GM18867 (cell line): ENCODE results near the gene S100A6.
A peak's percentile ranks its signal among the peaks of the same experiment; 100 is the strongest.
"Not testable (repeated sequence)": the region's sequence is repeated elsewhere in the genome, so short reads cannot be mapped to it uniquely, and the experiment has no call there.

Experiments
- ATAC-seq: cut with Tn5 transposase; IDR thresholded peaks from one replicate; pipeline ENCODE4 v1.9.1; 2021; ENCODE audit warnings: mild to moderate bottlenecking, moderate library complexity; ENCODE audit not compliant: unreplicated experiment

The S100A6 gene

DNA sequence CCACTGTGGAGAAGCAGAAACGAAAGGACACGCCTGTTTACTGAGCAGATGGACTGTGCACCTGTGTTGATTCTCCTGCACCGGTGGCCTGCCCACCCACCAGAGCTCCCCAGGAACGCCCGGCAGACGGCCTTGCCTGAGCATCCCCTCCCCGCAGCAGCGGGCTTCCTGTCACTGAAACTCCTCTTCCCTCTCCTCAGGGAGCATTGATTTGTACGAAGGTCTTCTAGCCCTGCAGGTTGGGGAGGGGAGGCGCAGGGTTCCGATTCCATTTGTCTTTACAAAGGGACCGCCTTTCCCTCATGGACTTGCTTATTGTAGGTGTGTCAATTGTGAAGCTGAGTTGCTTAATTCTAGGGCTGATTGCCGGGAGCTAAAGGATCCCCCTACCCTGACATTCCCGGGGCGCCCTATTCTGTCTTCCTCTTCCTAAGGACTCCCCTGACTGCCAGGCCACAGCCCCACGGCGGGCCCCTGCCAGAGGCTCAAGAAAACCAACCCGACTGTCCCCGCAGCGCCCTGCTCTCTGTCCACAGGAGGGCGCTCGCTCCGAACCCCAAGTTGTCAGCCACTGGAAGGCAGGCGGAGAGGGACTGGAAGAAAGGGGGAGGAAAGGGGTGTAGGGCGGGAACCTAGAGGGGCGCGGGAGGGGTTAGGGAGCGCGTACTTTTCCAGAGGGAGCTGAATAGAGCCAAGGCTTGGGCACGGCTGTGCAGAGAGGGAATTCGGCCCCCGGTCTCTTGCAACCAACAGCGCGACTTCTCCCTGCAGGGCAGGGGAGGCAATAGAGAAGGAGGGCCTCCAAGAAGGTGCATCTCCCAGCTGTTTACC lies 2.8 kb downstream of the S100A6 start:
- ATAC-seq: no peak

DNA sequence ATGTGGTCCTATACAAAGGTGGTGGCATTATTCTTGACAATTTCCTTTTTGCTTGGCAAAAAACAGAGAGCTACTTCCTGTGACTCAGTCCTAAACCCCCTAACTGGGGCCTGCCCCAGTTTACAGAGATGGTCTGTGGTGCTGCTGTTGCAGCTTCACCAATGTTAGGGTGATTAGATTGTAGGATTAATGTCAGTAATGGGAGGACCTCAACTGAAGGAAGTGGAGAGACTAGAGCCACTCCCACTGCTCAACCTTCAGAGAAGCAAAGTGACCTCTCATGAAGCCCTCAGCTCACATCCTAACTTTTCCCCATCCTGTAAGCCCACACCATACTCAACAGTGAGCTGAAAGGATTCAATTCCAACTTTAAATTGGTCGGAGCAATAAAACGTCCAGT lies 3.6 kb downstream of the S100A6 start:
- ATAC-seq: no peak

DNA sequence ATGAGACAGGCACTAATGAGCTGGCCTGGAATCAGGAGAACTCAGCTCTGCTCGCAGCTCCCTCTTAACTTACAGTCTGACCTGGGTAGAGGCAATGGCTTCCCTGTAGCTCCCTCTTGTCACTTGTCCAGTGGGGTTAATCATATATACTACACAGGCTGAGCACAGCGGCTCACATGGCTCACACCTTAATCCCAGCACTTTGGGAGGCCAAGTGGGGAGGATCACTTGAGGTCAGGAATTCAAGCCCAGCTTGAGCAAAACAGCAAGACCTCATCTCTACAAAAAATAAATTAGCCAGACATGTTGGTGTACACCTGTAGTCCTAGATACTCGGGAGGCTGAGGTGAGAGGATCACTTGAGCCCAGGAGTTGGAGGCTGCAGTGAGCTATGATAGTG lies 4.2 kb downstream of the S100A6 start:
- ATAC-seq: no peak

DNA sequence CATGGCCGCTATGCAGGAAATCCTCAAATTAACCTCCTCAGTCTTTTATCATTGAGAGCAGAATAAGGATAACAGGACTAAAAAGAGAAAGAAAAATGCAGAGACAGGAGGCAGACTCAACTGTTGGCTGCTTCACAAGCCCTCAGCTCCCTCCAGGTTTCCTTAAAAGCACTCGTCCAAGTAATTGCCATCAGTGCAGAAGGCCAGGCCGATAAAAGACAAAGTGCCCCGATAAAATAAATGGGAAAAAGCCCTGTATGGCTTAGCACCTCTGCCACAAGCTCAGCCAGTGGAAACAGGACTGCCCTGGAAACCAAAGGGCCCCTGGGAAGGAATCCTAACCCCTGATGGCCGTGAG lies 8.1 kb downstream of the S100A6 start:
- ATAC-seq: no peak

DNA sequence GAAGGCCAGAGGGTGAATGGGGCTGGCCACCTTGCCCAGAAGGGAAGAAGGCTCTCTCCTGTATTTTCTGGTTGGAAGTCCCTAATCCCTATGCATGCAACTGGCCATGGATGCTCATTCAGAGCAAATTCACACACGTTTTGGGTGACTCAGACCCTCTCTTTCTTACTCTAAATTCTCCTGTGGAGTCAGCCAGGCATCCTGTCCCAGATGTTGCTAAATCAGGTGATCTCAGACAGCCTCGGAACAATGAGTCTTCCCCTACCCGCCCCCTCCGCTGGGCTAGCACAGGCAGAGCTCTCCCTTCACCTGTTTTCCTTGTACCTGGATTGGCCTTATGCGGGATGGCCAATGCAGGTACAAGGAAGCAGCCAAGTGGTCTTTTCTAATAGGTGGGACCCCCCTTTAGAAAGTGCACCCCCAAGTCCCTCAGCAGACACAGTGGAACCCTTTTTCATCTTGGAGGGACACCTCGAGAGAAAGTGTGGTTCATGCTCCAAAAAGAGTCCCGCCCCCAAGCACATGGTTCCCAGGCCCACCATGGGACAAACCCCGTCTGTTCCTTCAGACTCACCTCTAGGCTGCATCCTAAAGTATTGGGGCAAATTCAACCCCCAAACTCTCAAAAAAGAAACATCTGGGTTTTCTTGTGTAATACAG lies 8.6 kb downstream of the S100A6 start:
- no peak for ATAC-seq

DNA sequence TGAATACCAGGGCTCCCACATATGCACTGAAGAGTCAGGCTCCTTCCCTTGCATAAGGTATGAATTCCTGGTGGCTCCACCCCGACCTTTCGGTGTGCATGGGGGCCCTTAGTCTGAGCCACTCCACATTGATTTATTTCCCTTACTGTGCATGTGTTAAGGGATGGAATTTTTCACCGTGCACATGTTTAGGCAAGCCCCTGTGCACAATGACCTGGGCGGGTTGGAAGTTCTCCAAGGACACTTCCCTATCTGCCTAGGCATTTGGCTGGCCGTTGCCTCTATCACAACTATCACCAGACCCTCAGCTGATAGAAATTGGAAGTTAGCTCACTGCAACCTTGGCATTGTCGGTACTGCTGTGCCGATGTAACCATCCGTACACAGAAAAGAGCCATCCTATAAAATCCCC lies 9.7 kb downstream of the S100A6 start:
- ATAC-seq: no peak

DNA sequence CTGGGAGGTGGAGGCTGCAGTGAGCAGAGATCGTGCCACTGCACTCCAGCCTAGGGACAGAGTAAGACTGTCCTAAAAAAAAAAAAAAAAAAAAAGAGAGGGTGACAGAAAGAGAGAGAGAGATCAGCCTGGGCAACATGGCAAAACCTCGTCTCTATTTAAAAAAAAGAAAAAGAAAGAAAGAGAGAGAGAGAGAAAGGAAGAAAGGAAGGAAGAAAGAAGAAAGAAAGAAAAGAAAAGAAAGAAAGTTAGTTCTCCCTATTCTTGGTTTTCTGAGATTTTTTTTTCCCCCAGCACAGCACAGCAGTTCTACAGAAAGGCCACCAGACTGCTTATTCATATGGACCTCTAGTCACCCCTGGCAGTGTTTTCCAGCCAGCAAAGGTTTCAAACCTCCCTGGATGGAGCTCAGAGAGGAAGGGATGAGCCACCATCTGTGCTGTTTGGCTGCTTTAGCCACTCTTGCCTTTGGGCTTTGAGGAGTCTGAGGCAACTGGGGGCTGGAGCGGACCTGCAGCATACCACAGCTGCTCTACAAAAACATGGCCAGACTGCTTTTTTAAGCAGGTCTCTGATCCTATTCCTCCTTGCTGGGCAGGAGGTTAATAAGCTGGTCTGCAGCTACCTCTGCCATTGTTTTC lies 10.6 kb downstream of the S100A6 start:
- ATAC-seq: no peak

DNA sequence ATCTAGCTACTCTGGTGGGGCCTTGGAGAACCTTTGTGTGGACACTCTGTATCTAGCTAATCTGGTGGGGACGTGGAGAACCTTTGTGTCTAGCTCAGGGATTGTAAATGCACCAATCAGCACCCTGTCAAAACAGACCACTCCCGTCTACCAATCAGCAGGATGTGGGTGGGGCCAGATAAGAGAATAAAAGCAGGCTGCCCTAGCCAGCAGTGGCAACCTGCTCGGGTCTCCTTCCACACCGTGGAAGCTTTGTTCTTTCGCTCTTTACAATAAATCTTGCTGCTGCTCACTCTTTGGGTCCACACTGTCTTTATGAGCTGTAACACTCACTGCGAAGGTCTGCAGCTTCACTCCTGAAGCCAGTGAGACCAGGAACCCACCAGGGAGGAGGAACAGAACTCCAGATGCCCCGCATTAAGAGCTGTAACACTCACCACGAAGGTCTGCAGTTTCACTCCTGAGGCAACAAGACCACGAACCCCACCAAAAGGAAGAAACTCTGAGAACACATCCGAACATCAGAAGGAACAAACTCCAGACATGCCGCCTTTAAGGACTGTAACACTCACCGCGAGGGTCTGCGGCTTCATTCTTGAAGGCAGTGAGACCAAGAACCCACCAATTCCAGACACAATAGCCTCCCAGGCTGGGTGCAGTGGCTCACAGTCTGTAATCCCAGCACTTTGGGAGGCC lies 13.3 kb downstream of the S100A6 start:
- not testable (repeated sequence) for ATAC-seq

DNA sequence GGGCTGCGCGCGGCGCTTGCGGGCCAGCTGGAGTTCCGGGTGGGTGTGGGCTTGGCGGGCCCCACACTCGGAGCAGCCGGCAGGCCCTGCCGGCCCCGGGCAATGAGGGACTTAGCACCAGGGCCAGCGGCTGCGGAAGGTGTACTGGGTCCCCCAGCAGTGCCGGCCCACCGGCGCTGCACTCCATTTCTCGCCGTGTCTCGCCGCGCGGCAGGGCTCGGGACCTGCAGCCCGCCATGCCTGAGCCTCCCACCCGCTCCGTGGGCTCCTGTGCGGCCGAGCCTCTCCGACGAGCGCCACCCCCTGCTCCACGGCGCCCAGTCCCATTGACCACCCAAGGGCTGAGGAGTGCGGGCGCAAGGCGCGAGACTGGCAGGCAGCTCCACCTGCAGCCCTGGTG lies 14.0 kb downstream of the S100A6 start:
- not testable (repeated sequence) for ATAC-seq

DNA sequence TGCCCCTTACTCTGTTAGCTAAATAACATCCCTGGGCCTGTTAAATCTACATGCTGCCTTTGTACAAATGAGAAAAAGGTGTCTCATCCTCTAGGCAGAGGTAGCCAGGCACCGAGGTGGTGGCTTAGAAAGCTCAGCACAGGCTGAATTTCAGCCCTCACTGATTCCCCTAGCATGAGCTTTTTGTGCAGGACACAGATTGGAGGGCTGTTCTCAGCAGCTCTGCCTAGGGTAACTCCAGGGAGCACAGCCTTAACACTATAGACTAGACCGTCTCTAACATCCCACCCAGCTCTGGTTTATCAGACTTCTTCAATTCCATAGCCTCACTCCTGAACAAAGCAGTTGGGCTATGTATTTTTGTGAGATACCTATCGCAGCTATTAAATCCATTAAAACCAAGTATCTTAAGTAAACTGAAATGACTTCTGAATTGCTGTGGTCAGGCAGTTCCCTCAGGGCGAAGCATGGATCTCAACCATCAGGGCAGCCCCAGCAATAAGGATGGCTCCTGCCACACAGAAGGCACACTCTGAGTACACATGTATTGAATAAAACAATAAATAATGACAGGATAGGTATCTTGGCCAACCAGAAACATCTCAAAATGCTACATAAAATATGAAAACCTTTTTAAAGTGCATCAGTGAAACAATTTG lies 14.8 kb downstream of the S100A6 start:
- ATAC-seq: no peak

DNA sequence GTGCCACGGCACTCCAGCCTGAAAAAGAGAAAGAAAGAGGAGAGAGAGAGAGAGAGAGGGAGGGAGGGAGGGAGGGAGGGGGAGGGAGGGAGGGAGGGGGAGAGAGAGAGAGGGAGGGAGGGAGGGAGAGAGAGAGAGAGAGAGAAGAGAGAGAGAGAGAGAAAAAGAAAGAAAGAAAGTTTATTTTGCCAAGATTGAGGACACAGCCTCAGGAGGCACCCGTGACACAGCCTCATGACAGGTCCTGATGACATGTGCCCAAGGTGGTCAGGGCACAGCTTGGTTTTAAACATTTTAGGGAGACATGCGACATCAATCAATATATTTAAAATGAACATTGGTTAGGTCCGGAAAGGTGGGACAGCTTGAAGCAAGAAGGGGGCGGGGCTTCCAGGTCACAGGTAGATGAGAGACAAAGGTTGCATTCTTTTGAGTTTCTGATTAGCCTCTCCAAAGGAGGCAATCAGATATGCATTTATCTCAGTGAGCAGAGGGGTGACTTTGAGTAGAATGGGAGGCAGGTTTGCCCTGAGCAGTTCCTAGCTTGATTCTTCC lies 15.6 kb downstream of the S100A6 start:
- not testable (repeated sequence) for ATAC-seq

DNA sequence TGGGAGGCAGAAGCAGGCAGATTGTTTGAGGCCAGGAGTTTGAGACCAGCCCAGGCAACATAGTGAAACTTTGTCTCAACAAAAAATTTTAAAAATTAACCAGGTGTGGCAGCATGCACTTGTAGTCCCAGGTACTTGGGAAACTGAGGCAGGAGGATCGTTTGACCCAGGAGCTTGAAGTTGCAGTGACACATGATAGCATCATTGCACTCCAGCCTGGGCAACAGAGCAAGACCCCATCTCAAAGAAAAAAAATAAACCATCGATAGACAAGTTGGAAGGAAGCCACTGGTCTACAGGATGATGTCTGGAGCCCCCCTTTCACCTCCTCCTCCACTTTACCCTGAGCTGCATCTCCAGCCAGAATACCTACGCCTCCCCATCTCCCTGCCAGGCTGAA lies 16.5 kb downstream of the S100A6 start:
- no peak for ATAC-seq

DNA sequence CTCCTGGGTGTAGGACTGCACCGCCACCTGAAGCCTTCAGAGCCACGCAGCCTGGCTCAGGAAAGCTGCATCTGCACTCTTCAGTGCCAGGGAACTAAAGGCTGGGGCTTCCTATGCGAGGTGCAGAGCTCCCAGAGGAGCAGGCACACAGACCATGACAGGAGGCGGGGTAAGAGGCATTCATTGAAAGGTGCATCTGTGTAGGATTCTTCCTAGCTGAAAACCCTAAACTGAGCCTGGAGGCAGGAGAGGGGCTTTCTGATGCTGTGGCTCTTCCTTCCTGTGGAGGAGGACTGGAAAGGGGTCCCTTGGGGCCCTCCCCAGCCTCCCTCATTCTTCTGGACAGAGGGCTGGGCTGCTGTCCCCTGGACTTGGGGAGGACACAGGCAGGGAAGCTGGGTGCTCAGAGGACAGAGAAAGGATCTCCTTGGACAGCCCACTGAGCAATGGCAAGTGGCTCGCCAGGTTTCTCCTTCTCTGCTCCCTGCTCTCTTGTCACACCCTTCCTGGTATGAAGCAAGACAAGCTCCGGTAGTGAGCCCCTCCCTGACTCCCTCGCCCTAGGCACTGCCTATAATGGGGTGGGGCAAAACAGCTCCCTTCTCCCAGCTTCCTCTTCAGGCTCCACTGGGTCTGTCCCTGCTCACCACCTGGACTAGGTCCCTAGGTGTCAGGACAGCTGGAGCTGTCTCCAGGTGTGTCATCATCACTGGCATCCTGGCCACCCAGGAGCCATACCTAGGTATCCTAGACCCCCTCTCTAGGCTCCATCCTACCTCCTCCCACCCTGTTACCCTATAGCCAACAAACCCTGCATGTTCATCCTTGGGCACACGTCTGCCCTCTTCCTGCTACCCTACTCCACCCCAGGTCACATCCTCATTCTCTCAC lies 20.0 kb downstream of the S100A6 start:
- ATAC-seq: no peak

DNA sequence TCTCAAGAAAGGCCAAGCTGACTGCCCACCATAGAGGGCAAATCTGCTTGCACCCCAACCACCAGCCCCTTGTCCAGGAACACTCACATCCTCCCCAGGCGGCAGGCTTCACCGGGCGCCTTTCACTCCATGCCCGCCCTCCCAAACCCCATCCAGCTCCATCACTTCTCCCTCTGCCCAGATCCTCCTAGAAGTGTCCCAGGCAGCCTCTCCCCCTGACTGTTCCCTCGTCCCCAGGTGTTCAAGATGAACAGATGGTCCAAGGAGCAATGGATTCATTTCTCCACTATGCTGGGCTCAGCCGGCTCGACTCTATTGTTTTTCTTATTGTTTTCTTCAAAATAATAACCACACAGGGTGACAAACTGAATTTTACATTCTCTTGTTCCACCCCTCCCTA lies 22.1 kb downstream of the S100A6 start:
- no peak for ATAC-seq

DNA sequence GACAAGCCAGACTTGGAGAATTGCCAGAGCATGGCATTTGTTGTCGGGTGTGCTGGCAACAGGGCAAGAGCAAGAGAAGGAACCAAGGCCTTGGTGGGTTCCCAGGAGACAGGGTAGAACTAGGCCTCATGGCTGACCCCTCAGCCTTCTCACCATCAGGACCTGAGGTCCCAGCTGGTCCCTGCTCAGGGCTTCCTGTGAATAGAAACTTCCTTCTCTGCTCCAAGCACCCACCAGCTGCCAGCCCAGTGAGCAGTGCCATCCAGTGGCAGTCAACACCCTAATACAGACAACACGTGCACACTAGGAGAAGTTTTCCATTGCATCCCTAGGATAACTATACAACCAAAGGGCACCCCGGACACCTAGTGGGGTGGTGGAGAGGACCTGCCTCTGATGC lies 22.8 kb downstream of the S100A6 start:
- no peak for ATAC-seq

DNA sequence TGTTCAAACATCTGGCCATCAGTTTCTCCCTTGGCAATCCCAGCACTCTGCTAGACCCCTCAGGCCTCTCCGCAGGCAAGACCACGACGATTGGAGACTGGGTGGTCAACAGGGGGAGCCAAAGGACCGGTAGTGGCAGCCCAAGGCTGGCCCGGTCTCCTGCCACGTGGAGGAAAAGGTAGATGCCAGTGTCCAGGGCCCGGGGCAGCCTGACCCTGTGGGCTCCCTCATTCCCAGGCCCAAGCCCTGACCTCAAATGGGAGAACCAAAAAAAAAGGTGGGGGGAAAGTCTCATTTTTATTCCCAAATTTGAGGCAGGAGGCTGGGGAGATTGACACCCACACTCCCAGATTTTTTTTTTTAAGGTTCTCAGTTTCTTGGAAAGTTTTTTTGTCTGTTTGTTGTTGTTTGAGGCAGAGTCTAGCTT lies 24.8 kb downstream of the S100A6 start:
- peak; percentile 73 for ATAC-seq

DNA sequence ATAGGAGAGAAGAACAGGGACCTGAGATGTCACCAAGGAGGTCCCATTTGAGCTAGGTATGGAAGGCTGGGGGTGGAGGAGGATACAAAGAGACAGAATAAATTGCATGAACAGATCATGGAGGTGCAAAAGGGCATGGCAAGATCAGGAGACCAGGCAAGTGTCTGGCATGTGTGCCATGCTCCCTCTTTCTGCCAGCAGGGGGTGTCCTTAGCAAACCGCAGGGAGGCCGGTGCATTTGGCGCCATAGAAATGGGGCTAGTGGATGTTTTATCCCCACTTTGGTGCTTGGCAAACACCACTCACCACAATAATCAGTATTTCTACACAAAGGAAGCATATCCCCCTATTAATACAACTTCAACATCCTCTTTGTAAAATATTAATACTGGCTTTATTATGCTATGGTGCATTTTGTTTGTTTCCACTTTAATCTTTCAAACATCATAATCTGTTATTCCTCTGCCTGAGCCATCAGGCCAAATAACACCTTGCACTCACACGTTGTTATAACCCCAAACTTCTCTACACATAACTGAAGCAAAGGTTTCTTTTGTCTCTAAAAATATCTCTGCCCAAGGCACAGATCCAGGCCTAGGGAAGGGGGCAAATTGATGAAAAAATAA lies 25.9 kb downstream of the S100A6 start:
- no peak for ATAC-seq

DNA sequence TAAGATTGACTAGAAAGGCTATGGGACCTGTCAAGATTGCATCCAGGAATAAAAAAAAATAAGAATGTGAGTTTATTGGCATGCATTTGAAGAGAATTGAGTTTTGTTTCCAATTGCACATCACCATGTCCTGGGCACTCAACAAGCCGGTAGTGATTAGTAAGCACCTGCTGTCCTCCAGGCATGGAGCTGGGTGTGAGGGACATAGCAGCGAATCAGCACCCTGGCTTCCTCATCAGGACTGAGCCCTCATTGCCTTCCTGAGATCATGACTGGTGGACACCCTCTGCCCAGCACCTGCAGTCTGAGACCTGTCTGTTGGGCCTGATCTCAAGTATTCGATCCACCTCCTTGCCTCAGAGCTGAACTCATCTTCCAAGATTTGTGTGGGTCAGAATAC lies 26.8 kb downstream of the S100A6 start:
- no peak for ATAC-seq

DNA sequence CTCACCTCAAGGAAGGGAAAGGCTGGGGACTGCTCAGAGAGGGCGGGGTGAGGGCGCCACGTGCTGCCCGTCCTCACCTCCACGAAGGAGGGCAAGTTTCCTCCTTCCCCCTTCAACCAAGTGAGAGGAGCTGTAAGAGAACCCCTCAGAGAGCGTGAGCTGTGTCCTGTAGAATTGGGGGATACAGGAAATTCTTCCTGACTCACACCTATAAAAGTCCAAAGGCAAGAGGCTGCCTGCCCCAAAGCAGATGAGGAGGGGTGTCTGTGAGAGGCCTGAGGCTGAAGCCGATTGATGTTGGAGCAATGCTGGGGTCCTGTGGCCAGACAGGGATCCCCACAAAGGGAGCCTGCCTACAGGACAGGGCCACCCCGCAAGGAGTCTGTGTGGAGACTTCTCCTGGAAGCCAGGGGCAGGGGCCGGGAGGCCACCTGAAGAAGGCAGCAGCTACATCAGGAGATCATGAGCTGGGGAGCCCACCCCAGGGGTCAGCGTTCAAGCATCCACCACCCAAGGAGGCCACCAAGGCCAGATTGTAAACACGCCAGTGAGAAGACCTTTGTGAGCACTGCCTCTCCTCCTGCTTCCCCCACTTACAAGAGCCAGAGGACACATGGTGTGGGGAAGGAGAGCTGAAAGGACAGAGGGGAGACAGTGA lies 27.7 kb downstream of the S100A6 start:
- ATAC-seq: no peak
